ENCODE measurements around the gene RNH1.

DNA sequence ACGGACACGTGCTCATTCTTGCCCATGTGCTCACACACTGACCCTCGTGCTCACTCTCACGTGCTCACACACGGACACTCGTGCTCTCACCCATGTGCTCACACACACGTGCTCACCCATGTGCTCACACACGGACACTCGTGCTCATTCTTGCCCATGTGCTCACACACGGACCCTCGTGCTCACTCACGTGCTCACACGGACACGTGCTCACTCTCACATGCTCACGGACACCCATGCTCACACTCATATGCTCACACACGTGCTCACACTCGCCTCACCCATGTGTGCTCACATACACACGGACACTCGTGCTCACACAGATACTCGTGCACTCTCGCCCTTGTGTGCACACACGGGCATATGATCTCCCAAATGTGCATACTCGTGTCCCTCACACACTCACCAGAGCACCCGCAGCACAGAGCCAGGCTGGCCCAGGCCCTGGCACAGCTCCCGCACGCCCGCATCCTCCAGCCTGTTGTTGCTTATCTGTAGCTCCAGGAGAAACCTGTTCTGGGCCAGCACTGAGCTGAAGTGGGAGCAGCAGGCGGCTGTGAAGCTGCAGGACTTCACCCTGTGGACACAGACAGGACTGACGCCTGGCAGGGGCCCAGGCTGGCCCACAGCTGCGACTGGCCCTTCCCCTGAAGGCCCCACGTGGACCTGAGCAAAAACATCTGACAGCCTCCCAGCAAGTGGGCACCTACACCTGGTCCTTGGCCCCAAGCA, 9.3 kb downstream of the RNH1 start:
- TF ChIP-seq POLR2AphosphoS5 (IDR thresholded peaks at IDR 0.05) (no peak), POLR2A (IDR thresholded peaks at IDR 0.05) (no peak)
- TF ChIP-seq, protein P1, sequence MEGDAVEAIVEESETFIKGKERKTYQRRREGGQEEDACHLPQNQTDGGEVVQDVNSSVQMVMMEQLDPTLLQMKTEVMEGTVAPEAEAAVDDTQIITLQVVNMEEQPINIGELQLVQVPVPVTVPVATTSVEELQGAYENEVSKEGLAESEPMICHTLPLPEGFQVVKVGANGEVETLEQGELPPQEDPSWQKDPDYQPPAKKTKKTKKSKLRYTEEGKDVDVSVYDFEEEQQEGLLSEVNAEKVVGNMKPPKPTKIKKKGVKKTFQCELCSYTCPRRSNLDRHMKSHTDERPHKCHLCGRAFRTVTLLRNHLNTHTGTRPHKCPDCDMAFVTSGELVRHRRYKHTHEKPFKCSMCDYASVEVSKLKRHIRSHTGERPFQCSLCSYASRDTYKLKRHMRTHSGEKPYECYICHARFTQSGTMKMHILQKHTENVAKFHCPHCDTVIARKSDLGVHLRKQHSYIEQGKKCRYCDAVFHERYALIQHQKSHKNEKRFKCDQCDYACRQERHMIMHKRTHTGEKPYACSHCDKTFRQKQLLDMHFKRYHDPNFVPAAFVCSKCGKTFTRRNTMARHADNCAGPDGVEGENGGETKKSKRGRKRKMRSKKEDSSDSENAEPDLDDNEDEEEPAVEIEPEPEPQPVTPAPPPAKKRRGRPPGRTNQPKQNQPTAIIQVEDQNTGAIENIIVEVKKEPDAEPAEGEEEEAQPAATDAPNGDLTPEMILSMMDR (IDR thresholded peaks at IDR 0.05): no peak
